Hepatocyte (in vitro differentiated cells): ENCODE data around the gene PCDHGC3. TPM values are rescaled to one million over a fixed set of nuclear protein-coding genes. Genes with fewer than 3 reads are reported as not detected.

ENCODE experiments used
- DNase-seq: peaks from one replicate; pipeline ENCODE4 v3.0.0-alpha.2; 2016; ENCODE audit warnings: low spot score
- H2AFZ ChIP-seq: fragments of 200-600 bp; sonication (generic); 2 replicates; pipeline ENCODE4 v1.6.0; 2016; ENCODE audit warnings: antibody characterized with exemption, mild to moderate bottlenecking
- H3K27ac ChIP-seq: fragments of 200-600 bp; sonication (generic); 2 replicates; pipeline ENCODE4 v1.5.1; 2016; ENCODE audit warnings: mild to moderate bottlenecking
- H3K27me3 ChIP-seq: fragments of 200-600 bp; sonication (generic); 2 replicates; pipeline ENCODE4 v1.6.1; 2016
- H3K36me3 ChIP-seq: fragments of 200-600 bp; sonication (generic); replicated peaks from 2 replicates; pipeline ENCODE4 v1.5.1; 2016; ENCODE audit warnings: low read depth; ENCODE audit not compliant: insufficient read depth
- H3K4me1 ChIP-seq: fragments of 200-600 bp; sonication (generic); 2 replicates; pipeline ENCODE4 v1.5.1; 2016; ENCODE audit warnings: mild to moderate bottlenecking, moderate library complexity; ENCODE audit not compliant: insufficient read depth
- H3K4me2 ChIP-seq: fragments of 200-600 bp; sonication (generic); 2 replicates; pipeline ENCODE4 v1.6.0; 2016
- H3K4me3 ChIP-seq: fragments of 200-600 bp; sonication (generic); 2 replicates; pipeline ENCODE4 v1.5.1; 2016; ENCODE audit warnings: mild to moderate bottlenecking
- H3K79me2 ChIP-seq: fragments of 200-600 bp; sonication (generic); 2 replicates; pipeline ENCODE4 v1.6.0; 2017; ENCODE audit warnings: mild to moderate bottlenecking
- H3K9me2 ChIP-seq: fragments of 200-600 bp; sonication (generic); replicated peaks from 2 replicates; pipeline ENCODE4 v1.6.0; 2017; ENCODE audit warnings: mild to moderate bottlenecking; ENCODE audit not compliant: insufficient read depth
- H3K9me3 ChIP-seq: fragments of 200-600 bp; sonication (generic); 2 replicates; pipeline ENCODE4 v1.5.1; 2016; ENCODE audit warnings: low read depth, mild to moderate bottlenecking
- H4K20me1 ChIP-seq: fragments of 200-600 bp; sonication (generic); 2 replicates; pipeline ENCODE4 v1.6.0; 2016; ENCODE audit warnings: mild to moderate bottlenecking; ENCODE audit not compliant: insufficient read depth, poor library complexity, severe bottlenecking
- CTCF ChIP-seq: fragments of 200-600 bp; sonication (generic); IDR thresholded peaks from 2 replicates; pipeline ENCODE4 v1.5.1; 2016; ENCODE audit warnings: antibody characterized with exemption, mild to moderate bottlenecking; ENCODE audit not compliant: poor library complexity
- EZH2 ChIP-seq: fragments of 200-600 bp; sonication (generic); IDR thresholded peaks from 2 replicates; pipeline ENCODE4 v1.6.1; 2016; ENCODE audit warnings: antibody characterized with exemption, mild to moderate bottlenecking, borderline replicate concordance
- EZH2phosphoT487 ChIP-seq: fragments of 200-600 bp; sonication (generic); IDR thresholded peaks from one replicate; pipeline ENCODE4 v1.6.1; 2018; ENCODE audit warnings: antibody characterized with exemption, mild to moderate bottlenecking, low read depth, moderate library complexity; ENCODE audit not compliant: unreplicated experiment, severe bottlenecking
- WGBS: methylation state at CpG from one replicate; pipeline ENCODE4 v1.1.6; 2016; ENCODE audit warnings: low lambda C conversion rate; ENCODE audit errors: missing lambda C conversion rate; 5-methylcytosine and 5-hydroxymethylcytosine counted together
- polyA plus RNA-seq: library from polyadenylated mRNA; unstranded; fragments of >200 nt; fragmentation: Nextera tagmentation; extraction: Ambion mirVana; gene quantifications from 2 replicates; pipeline ENCODE4 v1.2.1, GENCODE V29; 2016
- total RNA-seq: library from RNA; depleted of rRNA; stranded (reverse); fragments of >200 nt; gene quantifications from 2 replicates; pipeline ENCODE4 v1.2.3, GENCODE V29; 2014

PCDHGC3 gene
- total and polyA plus RNA-seq, 2 experiments from 2014 or later = 18.9 to 40.8 TPM

- Histone ChIP-seq H3K4me3 (no peak overlapping the region), H3K36me3 (no peaks in the 10 kb centered on the region), H3K27me3 (no peaks in the 10 kb centered on the region), H4K20me1 (no peaks in the 10 kb centered on the region), H3K9me2 (no peaks in the 10 kb centered on the region), H3K4me1 (peaks cover 56% of the 10 kb centered on the region), H2AFZ (no peak overlapping the region), H3K9me3 (no peaks in the 10 kb centered on the region), H3K79me2 (peaks cover 4% of the 10 kb centered on the region), H3K27ac (peak overlapping the region; percentile 90), H3K4me2 (peak overlapping the region; percentile 45)
- 22% methylated on average over 12 of the region's 12 CpGs for WGBS
- TF ChIP-seq EZH2phosphoT487 (no peak), CTCF (peak; percentile 100), EZH2 (no peak)
- peak; percentile 96 for DNase-seq
Observed at GRCh38 chr5:141524604-141525597, 49.1 kb downstream of the PCDHGC3 start.

- Histone ChIP-seq H3K79me2 (peaks cover 4% of the 10 kb centered on the region), H3K27me3 (no peaks in the 10 kb centered on the region), H3K4me3 (no peak overlapping the region), H3K9me2 (no peaks in the 10 kb centered on the region), H3K27ac (peak overlapping the region; percentile 90), H3K4me2 (peak overlapping the region; percentile 45), H2AFZ (no peak overlapping the region), H3K4me1 (peaks cover 56% of the 10 kb centered on the region), H4K20me1 (no peaks in the 10 kb centered on the region), H3K9me3 (no peaks in the 10 kb centered on the region), H3K36me3 (no peaks in the 10 kb centered on the region)
- TF ChIP-seq EZH2 = no peak
- TF ChIP-seq EZH2phosphoT487 = no peak
- TF ChIP-seq CTCF = no peak
- WGBS = 49% methylated on average over 7 of the region's 7 CpGs
- DNase-seq = peak; percentile 46
Observed at GRCh38 chr5:141525653-141526052, 49.9 kb downstream of the PCDHGC3 start.

GRCh38 chr5:141527426-141527825, 51.7 kb downstream of the PCDHGC3 start:
- WGBS = 54% methylated on average over 1 of the region's 1 CpG
- no peaks in the 10 kb centered on the region for H3K36me3 ChIP-seq

More at GRCh38 chr5:141527426-141527825, 51.7 kb downstream of the PCDHGC3 start:
- Histone ChIP-seq H3K9me3 (no peaks in the 10 kb centered on the region), H3K4me1 (peaks cover 42% of the 10 kb centered on the region), H2AFZ (no peak overlapping the region), H3K4me2 (no peak overlapping the region), H3K27ac (no peak overlapping the region), H3K4me3 (no peak overlapping the region), H3K9me2 (no peaks in the 10 kb centered on the region), H3K27me3 (no peaks in the 10 kb centered on the region), H3K79me2 (peaks cover 4% of the 10 kb centered on the region), H4K20me1 (no peaks in the 10 kb centered on the region)
- TF ChIP-seq CTCF = no peak
- TF ChIP-seq EZH2 = no peak
- no peak for TF ChIP-seq EZH2phosphoT487
- DNase-seq = no peak

Other genes with a start within 250 kb of the PCDHGC3 start
- 1.8 and 3.3 TPM in 2 replicates for gene PCDHB15, start 230.6 kb upstream of the PCDHGC3 start, total RNA-seq
- 2.0 and 2.6 TPM in 2 replicates for gene PCDHB15, start 230.6 kb upstream of the PCDHGC3 start, polyA plus RNA-seq
- gene SLC25A2, start 171.9 kb upstream of the PCDHGC3 start, total RNA-seq = 0.50 and 1.7 TPM in 2 replicates
- not detected in 2 replicates for gene SLC25A2, start 171.9 kb upstream of the PCDHGC3 start, polyA plus RNA-seq
- gene TAF7, start 155.2 kb upstream of the PCDHGC3 start, total RNA-seq = 85.2 and 96.9 TPM in 2 replicates
- 103 and 107 TPM in 2 replicates for gene TAF7, start 155.2 kb upstream of the PCDHGC3 start, polyA plus RNA-seq
- gene PCDHGA1, start 145.5 kb upstream of the PCDHGC3 start, total RNA-seq = 0.24 and 0.33 TPM in 2 replicates
- not detected in 2 replicates for gene PCDHGA1, start 145.5 kb upstream of the PCDHGC3 start, polyA plus RNA-seq
- 0.08 TPM in 1 of 2 replicates, not detected in the other for gene PCDHGA2, start 137.2 kb upstream of the PCDHGC3 start, total RNA-seq
- gene PCDHGA2, start 137.2 kb upstream of the PCDHGC3 start, polyA plus RNA-seq = 0.10 TPM in 1 of 2 replicates, not detected in the other
- not detected in 2 replicates for gene PCDHGA3, start 132.1 kb upstream of the PCDHGC3 start, total RNA-seq
- gene PCDHGA3, start 132.1 kb upstream of the PCDHGC3 start, polyA plus RNA-seq = 0.45 TPM in 1 of 2 replicates, not detected in the other
- gene PCDHGB1, start 125.9 kb upstream of the PCDHGC3 start, total RNA-seq = 0.24 and 0.53 TPM in 2 replicates
- 0.57 TPM in 1 of 2 replicates, not detected in the other for gene PCDHGB1, start 125.9 kb upstream of the PCDHGC3 start, polyA plus RNA-seq
- 0.17 and 0.28 TPM in 2 replicates for gene PCDHGA4, start 120.9 kb upstream of the PCDHGC3 start, total RNA-seq
- 0.24 TPM in 1 of 2 replicates, not detected in the other for gene PCDHGA4, start 120.9 kb upstream of the PCDHGC3 start, polyA plus RNA-seq
- gene PCDHGB2, start 116.0 kb upstream of the PCDHGC3 start, total RNA-seq = 0.20 and 0.33 TPM in 2 replicates
- gene PCDHGB2, start 116.0 kb upstream of the PCDHGC3 start, polyA plus RNA-seq = not detected in 2 replicates
- 0.03 and 0.20 TPM in 2 replicates for gene PCDHGA5, start 111.8 kb upstream of the PCDHGC3 start, total RNA-seq
- gene PCDHGA5, start 111.8 kb upstream of the PCDHGC3 start, polyA plus RNA-seq = not detected in 2 replicates
- not detected in 2 replicates for gene PCDHGB3, start 105.7 kb upstream of the PCDHGC3 start, total RNA-seq
- gene PCDHGB3, start 105.7 kb upstream of the PCDHGC3 start, polyA plus RNA-seq = not detected in 2 replicates
- gene PCDHGA6, start 102.1 kb upstream of the PCDHGC3 start, total RNA-seq = 0.12 TPM in 1 of 2 replicates, not detected in the other
- gene PCDHGA6, start 102.1 kb upstream of the PCDHGC3 start, polyA plus RNA-seq = 0.11 TPM in 1 of 2 replicates, not detected in the other
- gene PCDHGA7, start 93.2 kb upstream of the PCDHGC3 start, total RNA-seq = 0.04 and 0.10 TPM in 2 replicates
- not detected in 2 replicates for gene PCDHGA7, start 93.2 kb upstream of the PCDHGC3 start, polyA plus RNA-seq
- 20.0 and 20.9 TPM in 2 replicates for gene PCDHGB4, start 88.3 kb upstream of the PCDHGC3 start, total RNA-seq
- 14.2 and 17.9 TPM in 2 replicates for gene PCDHGB4, start 88.3 kb upstream of the PCDHGC3 start, polyA plus RNA-seq
- gene PCDHGA8, start 83.3 kb upstream of the PCDHGC3 start, total RNA-seq = 1.00 and 1.5 TPM in 2 replicates
- 0.28 and 0.53 TPM in 2 replicates for gene PCDHGA8, start 83.3 kb upstream of the PCDHGC3 start, polyA plus RNA-seq
- 0.17 and 2.0 TPM in 2 replicates for gene PCDHGB5, start 78.0 kb upstream of the PCDHGC3 start, total RNA-seq
- gene PCDHGB5, start 78.0 kb upstream of the PCDHGC3 start, polyA plus RNA-seq = 0.09 and 0.30 TPM in 2 replicates
- gene PCDHGA9, start 73.2 kb upstream of the PCDHGC3 start, total RNA-seq = 1.1 and 1.2 TPM in 2 replicates
- not detected in 2 replicates for gene PCDHGA9, start 73.2 kb upstream of the PCDHGC3 start, polyA plus RNA-seq
- gene PCDHGB6, start 67.9 kb upstream of the PCDHGC3 start, total RNA-seq = 11.6 and 13.6 TPM in 2 replicates
- 13.1 and 15.7 TPM in 2 replicates for gene PCDHGB6, start 67.9 kb upstream of the PCDHGC3 start, polyA plus RNA-seq
- 4.5 and 6.7 TPM in 2 replicates for gene PCDHGA10, start 63.0 kb upstream of the PCDHGC3 start, total RNA-seq
- 3.0 and 3.9 TPM in 2 replicates for gene PCDHGA10, start 63.0 kb upstream of the PCDHGC3 start, polyA plus RNA-seq
- gene PCDHGB7, start 58.3 kb upstream of the PCDHGC3 start, total RNA-seq = 6.9 and 8.8 TPM in 2 replicates
- 6.7 and 8.4 TPM in 2 replicates for gene PCDHGB7, start 58.3 kb upstream of the PCDHGC3 start, polyA plus RNA-seq
- 1.8 and 2.7 TPM in 2 replicates for gene PCDHGA11, start 54.9 kb upstream of the PCDHGC3 start, total RNA-seq
- 1.8 TPM in 2 replicates for gene PCDHGA11, start 54.9 kb upstream of the PCDHGC3 start, polyA plus RNA-seq
- gene PCDHGA12, start 45.5 kb upstream of the PCDHGC3 start, total RNA-seq = 0.70 and 0.96 TPM in 2 replicates
- gene PCDHGA12, start 45.5 kb upstream of the PCDHGC3 start, polyA plus RNA-seq = 0.66 and 1.1 TPM in 2 replicates
- 0.44 and 1.5 TPM in 2 replicates for gene PCDHGC4, start 9.1 kb downstream of the PCDHGC3 start, total RNA-seq
- 0.15 and 0.35 TPM in 2 replicates for gene PCDHGC4, start 9.1 kb downstream of the PCDHGC3 start, polyA plus RNA-seq
- 0.92 and 1.1 TPM in 2 replicates for gene PCDHGC5, start 13.1 kb downstream of the PCDHGC3 start, total RNA-seq
- gene PCDHGC5, start 13.1 kb downstream of the PCDHGC3 start, polyA plus RNA-seq = 0.16 TPM in 1 of 2 replicates, not detected in the other
- gene DIAPH1, start 143.0 kb downstream of the PCDHGC3 start, total RNA-seq = 37.7 and 62.4 TPM in 2 replicates
- gene DIAPH1, start 143.0 kb downstream of the PCDHGC3 start, polyA plus RNA-seq = 56.6 and 59.0 TPM in 2 replicates
- gene HDAC3, start 160.9 kb downstream of the PCDHGC3 start, total RNA-seq = 50.1 and 53.5 TPM in 2 replicates
- gene HDAC3, start 160.9 kb downstream of the PCDHGC3 start, polyA plus RNA-seq = 74.0 and 81.9 TPM in 2 replicates
- gene RELL2, start 161.0 kb downstream of the PCDHGC3 start, total RNA-seq = 7.6 and 16.9 TPM in 2 replicates
- gene RELL2, start 161.0 kb downstream of the PCDHGC3 start, polyA plus RNA-seq = 17.3 and 19.9 TPM in 2 replicates
- 14.1 and 18.0 TPM in 2 replicates for gene FCHSD1, start 175.5 kb downstream of the PCDHGC3 start, total RNA-seq
- 25.9 and 27.4 TPM in 2 replicates for gene FCHSD1, start 175.5 kb downstream of the PCDHGC3 start, polyA plus RNA-seq
- gene ARAP3, start 206.3 kb downstream of the PCDHGC3 start, total RNA-seq = 4.9 and 5.1 TPM in 2 replicates
- gene ARAP3, start 206.3 kb downstream of the PCDHGC3 start, polyA plus RNA-seq = 8.4 and 8.6 TPM in 2 replicates